ENCODE data around the gene SUGCT.
A peak's percentile ranks its signal among the peaks of the same experiment; 100 is the strongest.

Gene SUGCT

GRCh38 chr7:40673285-40673684, 538.5 kb downstream of the SUGCT start:
- Histone ChIP-seq H3K4me1 (ENCODE audit: insufficient read depth, low read length) (peaks cover 20% of the 10 kb centered on the region), H3K27ac (ENCODE audit: low read length) (peak overlapping the region; percentile 33; the same call in 1 of the 2 replicates), H3K9me3 (ENCODE audit: insufficient read depth, low read length, severe bottlenecking) (peaks cover 3% of the 10 kb centered on the region), H2AFZ (ENCODE audit: low read depth, low read length) (0 out of 2 replicates have a peak overlapping the region, but pooled peaks have one; percentile 3), H3K4me3 (ENCODE audit: low read depth in 1 of 2, low read length in 2 of 2) (no peak overlapping the region), H3K9ac (ENCODE audit: low read depth, low read length) (no peak overlapping the region), H3K79me2 (ENCODE audit: insufficient read depth, low read length) (no peaks in the 10 kb centered on the region), H3K27me3 (ENCODE audit: insufficient read depth, low read length, poor library complexity) (no peaks in the 10 kb centered on the region), H3K4me2 (ENCODE audit: insufficient read depth, low read length) (peak overlapping the region; percentile 5; the same call in 1 of the 2 replicates), H3K36me3 (ENCODE audit: insufficient read depth, low read length) (no peaks in the 10 kb centered on the region), H4K20me1 (ENCODE audit: insufficient read depth, low read length) (no peaks in the 10 kb centered on the region)
- ATAC-seq (ENCODE audit: insufficient read depth, low read depth) (peak; percentile 91), DNase-seq (peak; percentile 20)
- TF ChIP-seq EZH2 (IDR thresholded peaks at IDR 0.05; ENCODE audit: borderline replicate concordance, low read depth, low read length, severe bottlenecking): no peak
- TF ChIP-seq CTCF (IDR thresholded peaks at IDR 0.05; ENCODE audit: borderline replicate concordance, extremely low read depth, low read length, poor library complexity, severe bottlenecking): no peak

- Histone ChIP-seq H2AFZ (ENCODE audit: low read depth, low read length) (no peak overlapping the region), H3K4me1 (ENCODE audit: insufficient read depth, low read length) (peaks cover 20% of the 10 kb centered on the region), H3K4me2 (ENCODE audit: insufficient read depth, low read length) (no peak overlapping the region), H3K4me3 (ENCODE audit: low read depth in 1 of 2, low read length in 2 of 2) (no peak overlapping the region), H3K9ac (ENCODE audit: low read depth, low read length) (no peak overlapping the region), H3K79me2 (ENCODE audit: insufficient read depth, low read length) (no peaks in the 10 kb centered on the region), H4K20me1 (ENCODE audit: insufficient read depth, low read length) (no peaks in the 10 kb centered on the region), H3K9me3 (ENCODE audit: insufficient read depth, low read length, severe bottlenecking) (no peaks in the 10 kb centered on the region), H3K27ac (ENCODE audit: low read length) (no peak overlapping the region), H3K27me3 (ENCODE audit: insufficient read depth, low read length, poor library complexity) (no peaks in the 10 kb centered on the region), H3K36me3 (ENCODE audit: insufficient read depth, low read length) (no peaks in the 10 kb centered on the region)
- DNase-seq (no peak), ATAC-seq (ENCODE audit: insufficient read depth, low read depth) (no peak)
- TF ChIP-seq CTCF (IDR thresholded peaks at IDR 0.05; ENCODE audit: borderline replicate concordance, extremely low read depth, low read length, poor library complexity, severe bottlenecking): no peak
- TF ChIP-seq EZH2 (IDR thresholded peaks at IDR 0.05; ENCODE audit: borderline replicate concordance, low read depth, low read length, severe bottlenecking): no peak
Observed at GRCh38 chr7:40674316-40674715, 539.5 kb downstream of the SUGCT start.

GRCh38 chr7:40675741-40676140, 540.9 kb downstream of the SUGCT start:
- no peak overlapping the region for H2AFZ ChIP-seq (ENCODE audit: low read depth, low read length)
- no peak for ATAC-seq (ENCODE audit: insufficient read depth, low read depth)
- H3K9me3 ChIP-seq (ENCODE audit: insufficient read depth, low read length, severe bottlenecking): no peaks in the 10 kb centered on the region
- H3K36me3 ChIP-seq (ENCODE audit: insufficient read depth, low read length): no peaks in the 10 kb centered on the region
- no peaks in the 10 kb centered on the region for H3K79me2 ChIP-seq (ENCODE audit: insufficient read depth, low read length)
- TF ChIP-seq EZH2 (IDR thresholded peaks at IDR 0.05; ENCODE audit: borderline replicate concordance, low read depth, low read length, severe bottlenecking): no peak
- no peak for TF ChIP-seq CTCF (IDR thresholded peaks at IDR 0.05; ENCODE audit: borderline replicate concordance, extremely low read depth, low read length, poor library complexity, severe bottlenecking)
- H3K9ac ChIP-seq (ENCODE audit: low read depth, low read length): no peak overlapping the region
- no peak overlapping the region for H3K4me2 ChIP-seq (ENCODE audit: insufficient read depth, low read length)
- no peak overlapping the region for H3K27ac ChIP-seq (ENCODE audit: low read length)
- no peak for DNase-seq
- peaks cover 20% of the 10 kb centered on the region for H3K4me1 ChIP-seq (ENCODE audit: insufficient read depth, low read length)
- H4K20me1 ChIP-seq (ENCODE audit: insufficient read depth, low read length): no peaks in the 10 kb centered on the region
- no peak overlapping the region for H3K4me3 ChIP-seq (ENCODE audit: low read depth in 1 of 2, low read length in 2 of 2)
- H3K27me3 ChIP-seq (ENCODE audit: insufficient read depth, low read length, poor library complexity): no peaks in the 10 kb centered on the region

GRCh38 chr7:40676221-40676620, 541.4 kb downstream of the SUGCT start:
- H3K9ac ChIP-seq (ENCODE audit: low read depth, low read length): no peak overlapping the region
- peaks cover 20% of the 10 kb centered on the region for H3K4me1 ChIP-seq (ENCODE audit: insufficient read depth, low read length)
- H3K36me3 ChIP-seq (ENCODE audit: insufficient read depth, low read length): no peaks in the 10 kb centered on the region
- no peaks in the 10 kb centered on the region for H3K27me3 ChIP-seq (ENCODE audit: insufficient read depth, low read length, poor library complexity)
- H2AFZ ChIP-seq (ENCODE audit: low read depth, low read length): no peak overlapping the region
- H3K4me2 ChIP-seq (ENCODE audit: insufficient read depth, low read length): no peak overlapping the region
- H3K27ac ChIP-seq (ENCODE audit: low read length): no peak overlapping the region
- ATAC-seq (ENCODE audit: insufficient read depth, low read depth): no peak
- H3K79me2 ChIP-seq (ENCODE audit: insufficient read depth, low read length): no peaks in the 10 kb centered on the region
- TF ChIP-seq CTCF (IDR thresholded peaks at IDR 0.05; ENCODE audit: borderline replicate concordance, extremely low read depth, low read length, poor library complexity, severe bottlenecking) (no peak), EZH2 (IDR thresholded peaks at IDR 0.05; ENCODE audit: borderline replicate concordance, low read depth, low read length, severe bottlenecking) (no peak)
- no peak for DNase-seq
- no peaks in the 10 kb centered on the region for H4K20me1 ChIP-seq (ENCODE audit: insufficient read depth, low read length)
- no peak overlapping the region for H3K4me3 ChIP-seq (ENCODE audit: low read depth in 1 of 2, low read length in 2 of 2)
- H3K9me3 ChIP-seq (ENCODE audit: insufficient read depth, low read length, severe bottlenecking): no peaks in the 10 kb centered on the region

Data from DND-41 (cell line).